Hematopoietic multipotent progenitor cell treated with erythropoietin and hydrocortisone succinate and interleukin-3 and kit ligand, for 8 days (in vitro differentiated cells): ENCODE measurements around the gene ETF1.
"Not testable (repeated sequence)": the region's sequence is repeated elsewhere in the genome, so short reads cannot be mapped to it uniquely, and the experiment has no call there.

Experiments
- DNase-seq: peaks from one replicate; pipeline ENCODE4 v3.0.0-alpha.2; 2015

ETF1 gene

GRCh38 chr5:138528208-138528607 is 14.8 kb downstream of the ETF1 start:
- DNase-seq, result no peak

GRCh38 chr5:138527170-138527569 is 15.9 kb downstream of the ETF1 start:
- DNase-seq, result no peak

GRCh38 chr5:138523406-138523805 is 19.6 kb downstream of the ETF1 start:
- DNase-seq, result no peak

DNA sequence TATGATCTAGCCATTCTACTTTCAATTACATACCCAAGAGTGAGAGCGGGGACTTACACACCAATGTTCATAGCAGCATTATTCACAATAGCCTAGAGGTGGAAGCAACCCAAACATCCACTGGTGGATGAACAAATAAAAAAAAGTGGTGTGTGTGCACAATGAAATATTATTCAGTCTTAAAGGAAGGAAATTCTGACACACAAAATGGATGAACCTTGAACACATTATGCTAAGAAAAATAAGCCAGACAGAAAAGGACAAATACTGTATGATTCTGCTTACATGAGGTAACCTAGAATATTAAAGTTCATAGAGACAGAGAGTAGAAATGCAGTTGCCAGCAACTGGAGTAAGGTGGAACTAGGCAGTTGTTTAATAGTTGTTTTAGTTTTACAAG is 22.1 kb downstream of the ETF1 start:
- no peak for DNase-seq

- DNase-seq, result no peak
Observed at GRCh38 chr5:138517437-138517836, 25.6 kb downstream of the ETF1 start.

GRCh38 chr5:138515556-138516245 is 27.3 kb downstream of the ETF1 start:
- DNase-seq, result no peak

DNA sequence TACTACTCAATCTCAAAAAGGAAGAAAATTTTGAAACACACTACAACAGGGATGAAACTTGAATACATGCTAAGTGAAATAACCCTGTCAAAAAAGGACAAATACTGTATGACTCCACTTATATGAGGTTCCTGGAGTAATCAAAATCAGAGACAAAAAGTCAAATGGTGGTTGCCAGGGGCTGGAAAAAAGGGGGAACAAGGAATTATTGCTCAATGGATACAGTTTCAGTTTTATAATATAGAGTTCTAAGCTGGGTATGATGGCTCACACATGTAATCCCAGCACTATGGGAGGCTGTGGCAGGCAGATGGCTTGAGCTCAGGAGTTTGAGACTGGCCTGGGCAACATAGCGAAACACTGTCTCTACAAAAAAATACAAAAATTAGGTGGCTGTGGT is 29.0 kb downstream of the ETF1 start:
- DNase-seq, result no peak

- no peak for DNase-seq
Observed at GRCh38 chr5:138508958-138509357, 34.1 kb downstream of the ETF1 start.

DNA sequence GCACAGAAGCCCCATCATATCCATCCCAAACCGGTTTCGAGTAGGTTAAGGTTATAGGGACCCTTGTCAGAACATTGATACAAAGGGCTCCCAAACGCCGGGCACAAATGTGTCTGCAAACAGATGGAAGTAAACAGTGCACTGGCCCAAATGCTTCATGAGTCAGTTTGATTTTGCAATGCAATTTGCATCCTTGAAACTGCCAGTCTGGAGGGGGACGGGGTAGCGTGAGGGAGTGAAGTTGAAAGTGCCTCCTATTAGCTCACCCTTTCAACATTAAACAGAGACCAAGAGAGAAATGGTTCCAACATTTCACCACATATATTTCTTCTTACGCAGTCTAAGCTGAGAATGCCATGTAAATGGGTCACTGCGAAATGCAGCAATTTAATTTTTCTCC is 35.6 kb downstream of the ETF1 start:
- not testable (repeated sequence) for DNase-seq

DNA sequence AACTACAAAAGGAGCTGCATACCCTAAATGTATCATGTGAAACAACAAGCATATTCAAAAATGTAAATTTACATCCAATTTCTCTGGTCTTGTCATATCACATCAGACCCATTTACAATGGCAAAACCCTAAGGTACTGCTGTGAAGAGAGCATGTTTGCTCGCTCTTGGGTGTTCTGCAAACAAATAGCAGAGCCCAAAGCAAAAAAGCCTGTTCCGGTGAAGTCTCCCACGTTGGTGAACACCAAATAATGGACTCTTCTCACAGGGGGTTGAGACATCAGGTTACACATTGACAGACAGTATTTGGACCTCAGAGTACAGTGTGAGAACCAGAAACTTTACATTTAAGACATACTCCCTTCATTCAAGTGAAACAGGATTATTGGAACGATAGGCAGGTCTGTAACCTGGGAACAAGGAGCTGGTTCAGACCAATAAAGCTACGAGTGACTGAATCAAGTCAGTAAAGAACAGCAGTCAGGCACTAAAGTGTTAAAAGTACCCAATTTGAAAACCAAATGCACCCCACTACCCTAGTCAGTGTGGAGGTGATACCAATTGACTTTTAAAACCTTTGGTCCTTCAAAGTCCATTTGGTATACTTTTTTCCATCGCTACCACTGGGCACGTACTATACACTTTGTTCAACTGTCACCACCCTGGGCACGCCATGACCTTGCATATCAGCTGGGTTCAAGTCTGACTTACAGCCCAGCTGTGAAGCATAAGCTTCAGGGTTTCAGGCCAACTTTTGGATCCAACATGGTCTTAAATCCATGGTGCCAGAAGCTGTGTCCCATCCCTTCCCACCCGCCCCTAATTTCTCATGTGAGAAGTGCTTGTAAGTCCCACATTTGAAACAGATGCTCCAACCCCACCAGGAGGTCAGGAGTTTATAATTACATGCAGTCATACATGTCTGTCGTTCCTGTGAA is 36.4 kb downstream of the ETF1 start:
- DNase-seq, result no peak

DNA sequence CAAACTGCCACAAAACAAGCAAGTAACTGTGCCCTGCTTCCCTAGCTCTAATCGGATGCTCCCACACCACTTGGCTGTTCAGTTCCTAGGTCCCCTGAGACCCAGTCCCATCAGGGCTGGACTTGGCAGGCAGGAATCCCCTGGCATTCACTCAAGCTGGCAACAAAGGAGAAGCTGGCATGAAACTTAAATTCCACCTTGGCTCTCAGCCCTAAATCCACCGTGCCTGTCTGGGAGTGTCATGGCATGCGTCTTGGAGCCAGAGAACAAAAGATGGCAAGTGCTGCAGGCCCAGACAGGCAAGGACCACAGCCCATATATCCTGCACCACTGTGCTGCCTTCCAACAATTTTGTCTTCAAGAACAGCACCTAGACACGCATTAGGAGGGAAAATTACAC is 38.2 kb downstream of the ETF1 start:
- no peak for DNase-seq

GRCh38 chr5:138503487-138504270 is 39.4 kb downstream of the ETF1 start:
- DNase-seq, result peak; percentile 73

DNA sequence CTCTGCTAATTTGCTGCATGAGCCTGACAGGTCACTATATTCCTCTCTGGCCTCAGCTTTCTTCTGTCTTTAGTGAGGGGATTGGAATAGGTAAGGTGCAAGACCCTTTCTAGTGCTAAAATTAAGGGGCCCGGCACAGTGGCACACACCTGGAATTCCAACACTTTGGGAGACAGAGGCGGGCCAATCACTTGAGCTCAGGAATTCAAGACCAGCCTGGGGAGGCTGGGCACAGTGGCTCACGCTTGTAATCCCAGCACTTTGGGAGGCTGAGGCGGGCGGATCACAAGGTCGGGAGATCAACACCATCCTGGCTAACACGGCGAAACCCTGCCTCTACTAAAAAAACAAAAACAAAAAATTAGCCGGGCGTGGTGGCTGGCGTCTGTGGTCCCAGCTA is 40.5 kb downstream of the ETF1 start:
- DNase-seq, result no peak

DNA sequence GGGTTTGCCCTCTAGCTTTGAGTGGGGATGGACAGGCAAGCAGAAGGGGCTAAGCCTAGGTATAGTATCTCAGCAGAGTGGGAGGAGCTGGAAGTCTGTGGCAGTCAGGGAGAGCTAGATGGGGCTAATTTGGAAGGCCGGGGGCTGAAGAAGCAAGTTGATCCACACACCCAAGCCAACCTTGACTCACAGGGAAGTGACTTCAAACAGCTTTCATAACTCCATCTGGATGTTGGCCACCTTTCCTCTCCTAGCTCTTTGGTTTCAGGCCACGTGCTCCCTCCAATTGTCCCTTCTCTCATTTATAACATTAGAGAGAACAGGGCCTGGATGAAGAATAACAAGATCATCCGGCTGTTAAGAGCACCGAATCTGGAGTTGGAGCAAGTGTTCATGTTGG is 40.9 kb downstream of the ETF1 start:
- DNase-seq, result no peak

GRCh38 chr5:138498376-138498775 is 44.7 kb downstream of the ETF1 start:
- peak; percentile 28 for DNase-seq

GRCh38 chr5:138495351-138495750 is 47.7 kb downstream of the ETF1 start:
- DNase-seq, result no peak

- DNase-seq, result no peak
Observed at GRCh38 chr5:138492560-138493045, 50.4 kb downstream of the ETF1 start.

DNA sequence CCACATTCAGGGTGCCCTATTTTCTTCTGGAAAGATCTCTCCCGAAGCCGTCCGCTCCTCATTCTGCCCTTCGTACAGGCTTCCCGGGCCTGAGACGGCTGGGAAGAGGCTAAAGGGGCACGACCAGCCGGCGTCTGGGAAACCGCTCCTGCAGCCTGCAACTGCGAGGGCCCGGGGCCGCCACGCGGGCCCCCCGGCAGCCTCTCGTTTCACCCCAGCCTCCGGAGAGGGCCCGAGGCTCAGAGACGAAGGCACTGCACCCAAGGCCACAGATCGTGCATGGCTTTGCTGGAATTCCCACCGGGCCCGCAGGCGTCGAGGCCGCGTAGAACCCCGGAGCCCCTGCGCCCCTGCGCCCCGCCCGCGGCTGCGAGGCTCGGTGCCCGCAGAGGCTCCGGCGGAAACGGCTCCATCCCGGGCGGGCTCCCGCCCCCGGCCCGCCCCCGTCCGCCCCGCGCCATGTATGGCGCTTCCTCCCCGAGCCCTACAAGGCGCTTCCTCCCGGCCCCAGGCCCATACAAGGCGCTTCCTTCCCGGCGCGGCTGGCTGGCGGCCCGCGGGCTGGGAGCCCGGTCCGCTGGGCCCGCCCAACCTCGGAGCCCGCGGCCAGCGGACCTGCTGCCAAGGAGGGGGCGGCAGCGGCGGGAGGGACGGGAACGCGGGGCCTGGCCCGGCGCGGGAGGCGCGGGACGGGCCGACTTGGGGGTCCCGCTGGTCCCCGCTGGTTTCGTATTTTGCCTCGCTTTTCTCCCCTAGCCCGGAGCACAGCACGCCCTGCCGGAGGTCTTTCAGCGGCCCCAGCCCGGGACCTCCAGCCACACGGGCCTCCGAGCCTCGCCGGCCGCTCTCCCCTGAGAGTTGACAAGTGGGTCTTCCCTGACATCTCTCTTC is 51.1 kb downstream of the ETF1 start:
- DNase-seq, result peak; percentile 87

GRCh38 chr5:138491284-138491648 is 51.8 kb downstream of the ETF1 start:
- no peak for DNase-seq

- no peak for DNase-seq
Observed at GRCh38 chr5:138490648-138491283, 52.3 kb downstream of the ETF1 start.

- no peak for DNase-seq
Observed at GRCh38 chr5:138489683-138490061, 53.4 kb downstream of the ETF1 start.

GRCh38 chr5:138488481-138488945 is 54.5 kb downstream of the ETF1 start:
- DNase-seq, result peak; percentile 92
